NCI-H187 treated with DMSO at 0.1 percent for 48 hours (cell line): ENCODE measurements around the gene GNS.

Experiments
- DNase-seq: peaks from one replicate; lab custom pipeline; 2025; lab: John Stamatoyannopoulos, UW

The GNS gene

DNA sequence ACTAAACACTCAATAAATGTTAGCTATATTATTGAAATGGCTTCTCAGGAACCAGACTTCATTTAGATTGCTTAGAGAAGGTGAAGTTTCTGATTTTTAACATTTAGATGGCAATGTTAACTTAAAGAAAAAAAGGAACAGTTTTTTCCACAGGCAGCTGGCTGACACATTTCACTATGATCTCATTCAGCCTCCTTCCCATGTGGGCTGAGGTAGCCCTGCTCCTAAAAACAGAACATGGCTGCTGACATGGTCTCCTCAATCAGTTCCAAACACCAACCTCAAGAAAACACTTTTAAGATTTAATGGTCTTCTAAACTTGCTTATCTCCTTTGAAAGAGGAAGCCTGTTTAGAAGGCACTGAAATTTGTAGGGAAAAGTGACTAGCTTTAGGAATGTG is 23.8 kb downstream of the GNS start:
- no peak for DNase-seq

DNA sequence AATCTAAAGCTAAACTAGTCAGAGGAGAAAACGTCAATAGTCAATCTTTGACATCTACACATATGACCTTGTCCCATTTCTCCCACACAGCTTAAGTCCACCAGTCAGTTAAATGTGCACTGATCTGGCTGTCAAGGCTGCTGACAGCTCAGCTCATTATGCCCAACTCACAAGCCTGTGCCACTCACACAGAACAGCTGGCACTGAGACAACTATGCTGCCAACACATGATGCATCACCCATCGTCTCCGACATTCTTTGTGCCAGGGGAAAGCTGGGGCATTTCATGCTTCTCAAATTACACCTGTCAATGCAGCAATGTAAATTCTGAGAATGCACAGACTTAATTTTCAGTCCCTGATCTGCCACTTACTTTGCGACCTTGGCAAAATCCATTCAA is 25.3 kb downstream of the GNS start:
- DNase-seq, result no peak

DNA sequence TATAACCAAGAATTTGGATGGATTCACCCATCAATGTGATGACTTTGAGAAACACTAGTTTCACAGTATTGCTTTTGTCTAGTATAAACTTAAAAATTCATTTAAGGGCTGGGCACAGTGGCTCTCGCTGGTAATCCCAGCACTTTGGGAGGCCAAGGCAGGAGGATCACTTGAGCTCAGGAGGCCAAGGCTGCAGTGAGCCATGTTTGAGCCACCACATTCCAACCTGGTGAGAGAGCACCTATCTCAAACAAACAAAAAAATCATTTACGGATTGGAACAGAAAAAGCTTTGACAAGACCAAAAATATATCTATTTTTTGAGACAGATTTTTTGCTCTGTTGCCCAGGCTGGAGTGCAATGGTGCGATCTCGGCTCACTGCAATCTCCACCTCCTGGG is 27.5 kb downstream of the GNS start:
- DNase-seq, result no peak

DNA sequence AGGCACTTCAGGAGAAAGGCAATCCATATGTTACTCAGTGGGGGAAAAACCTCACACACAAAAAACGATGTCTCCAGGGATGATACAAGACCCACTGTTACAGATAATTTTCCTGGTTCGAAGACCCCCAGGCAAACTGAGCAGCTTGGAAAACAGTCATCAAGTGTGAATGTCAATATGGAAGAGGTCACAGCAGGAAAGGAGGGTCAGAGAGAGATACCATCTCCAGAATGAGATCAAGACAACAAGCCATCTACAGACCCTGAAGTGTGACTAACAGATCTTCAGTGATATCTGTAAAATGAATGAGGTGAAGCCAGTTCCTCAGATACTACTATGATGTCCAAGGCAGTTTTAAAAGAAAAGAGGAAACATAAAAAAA is 28.6 kb downstream of the GNS start:
- no peak for DNase-seq

DNA sequence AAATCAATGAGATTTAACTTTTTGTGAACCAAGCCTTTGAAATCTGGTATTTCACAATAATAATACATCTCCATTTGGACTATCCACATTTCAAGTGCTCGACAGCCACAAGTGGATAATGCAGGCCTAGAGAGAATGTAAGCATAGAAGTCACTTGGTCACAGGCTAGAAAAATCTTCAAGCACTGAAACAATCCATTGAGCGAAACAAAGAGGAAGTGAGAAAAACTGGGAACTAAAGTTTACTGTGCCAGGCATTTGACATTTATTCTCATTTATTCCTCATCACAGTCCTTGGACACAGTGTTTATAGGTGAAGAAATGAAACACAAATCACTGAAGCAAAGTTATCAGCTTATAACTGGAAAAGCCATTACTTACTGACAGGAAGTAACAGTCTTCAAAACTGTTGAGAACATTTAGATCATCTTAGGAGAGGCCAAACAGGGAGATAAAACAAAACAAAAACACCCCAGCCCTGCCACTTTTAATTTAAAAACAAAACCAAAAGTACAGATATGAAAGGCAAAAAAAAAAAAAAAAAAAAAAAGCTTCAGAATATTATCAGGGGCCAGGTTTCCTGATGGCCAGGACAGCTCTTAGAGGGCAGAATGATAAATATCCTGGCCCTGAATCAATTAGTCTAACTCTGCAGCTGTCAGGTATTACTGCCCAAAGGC is 29.2 kb downstream of the GNS start:
- DNase-seq, result no peak

DNA sequence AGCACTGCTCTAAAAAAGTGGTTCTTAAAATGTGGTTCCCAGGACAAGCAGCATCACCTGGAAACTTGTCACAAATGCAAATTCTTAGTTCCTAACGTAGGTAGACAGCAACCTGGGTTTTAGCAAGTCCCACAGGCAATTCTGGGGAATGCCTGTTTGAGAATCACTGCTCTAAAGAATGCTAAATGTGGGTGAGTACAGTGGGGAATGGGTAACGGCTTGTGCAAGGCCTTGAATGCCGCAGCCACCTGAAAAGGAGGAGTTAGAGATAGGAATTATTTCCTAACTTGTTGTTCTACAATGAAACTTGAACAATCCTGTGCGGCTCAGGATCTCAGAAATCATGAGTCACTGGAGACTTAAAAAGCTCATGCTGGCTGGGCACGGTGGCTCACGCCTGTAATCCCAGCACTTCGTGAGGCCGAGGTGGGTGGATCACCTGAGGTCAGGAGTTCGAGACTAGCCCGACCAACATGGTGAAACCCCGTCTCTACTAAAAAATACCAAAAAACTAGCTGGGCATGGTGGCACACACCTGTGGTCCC is 34.9 kb downstream of the GNS start:
- no peak for DNase-seq

DNA sequence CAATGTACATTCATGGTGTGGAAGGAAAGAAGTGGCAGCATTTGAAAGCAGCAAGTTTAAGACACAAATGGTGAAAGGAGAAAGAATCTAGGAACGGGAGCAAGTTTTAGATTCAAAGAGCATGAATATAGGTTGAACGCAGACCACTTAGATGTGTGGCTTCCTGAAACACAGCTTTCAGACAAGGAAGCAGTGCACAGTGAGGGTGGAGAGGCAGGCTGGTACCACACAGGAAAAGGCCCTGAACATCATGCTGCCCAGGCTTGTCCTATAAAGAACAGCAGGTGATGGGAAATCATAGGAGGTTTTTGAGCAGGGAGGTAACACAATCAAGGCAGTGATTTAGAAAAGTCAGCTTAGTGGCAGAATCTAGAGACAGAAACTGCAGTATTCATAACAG is 35.6 kb downstream of the GNS start:
- no peak for DNase-seq

DNA sequence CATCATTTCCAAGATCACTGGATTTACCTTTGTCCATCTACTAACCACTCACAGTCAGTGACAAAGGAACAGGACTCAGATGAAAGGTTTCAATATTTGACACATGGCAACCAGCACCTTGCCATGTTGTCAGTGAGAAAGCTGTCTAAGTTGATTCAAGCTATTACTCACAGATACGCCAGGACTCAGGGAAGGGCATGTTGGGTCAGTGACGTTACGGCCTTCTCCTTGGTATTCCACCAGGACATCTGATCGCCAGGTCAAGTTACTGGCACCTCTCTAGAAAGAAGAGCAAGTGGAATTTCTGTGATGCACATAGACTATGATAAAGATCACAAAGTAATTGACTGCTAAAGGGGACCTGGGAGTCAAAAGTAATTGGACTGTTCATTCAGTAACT is 36.4 kb downstream of the GNS start:
- DNase-seq, result no peak

DNA sequence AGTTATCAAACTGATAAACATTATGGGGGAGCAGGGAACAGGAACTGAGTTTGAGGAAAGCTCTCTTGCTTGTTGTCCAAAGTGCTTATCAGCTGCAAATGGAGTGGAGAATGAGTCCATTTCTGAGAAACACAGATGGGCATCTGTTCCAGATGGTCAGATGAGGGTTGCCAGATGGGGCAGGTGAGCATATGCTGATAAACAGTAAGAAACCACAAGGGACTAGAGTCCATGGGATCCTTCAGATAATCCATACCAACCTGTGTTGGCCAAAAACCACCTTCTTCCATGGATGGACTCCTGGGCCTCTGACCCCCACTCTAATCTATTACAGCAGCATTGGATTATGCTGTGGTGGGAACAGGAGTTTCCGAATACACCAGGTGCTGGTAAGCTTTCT is 38.3 kb downstream of the GNS start:
- no peak for DNase-seq

DNA sequence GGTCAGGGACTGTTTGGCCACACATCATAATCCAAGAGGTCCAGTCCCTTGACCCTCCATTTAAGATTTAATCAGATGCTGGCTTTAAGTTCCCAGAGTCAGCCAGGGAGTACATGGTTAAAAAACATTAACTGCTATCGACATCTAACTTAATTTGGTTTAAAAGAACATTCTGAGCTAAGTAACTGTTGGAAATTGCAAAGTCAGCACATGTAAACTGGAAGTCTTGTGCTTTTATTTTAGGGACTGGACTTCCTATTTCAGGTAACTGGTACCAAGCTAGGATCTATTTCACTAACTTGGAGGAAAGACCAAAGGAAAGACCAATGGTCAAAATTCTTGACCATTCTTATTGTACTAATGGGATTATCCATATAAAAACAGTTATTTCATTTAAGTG is 40.6 kb downstream of the GNS start:
- DNase-seq, result no peak

DNA sequence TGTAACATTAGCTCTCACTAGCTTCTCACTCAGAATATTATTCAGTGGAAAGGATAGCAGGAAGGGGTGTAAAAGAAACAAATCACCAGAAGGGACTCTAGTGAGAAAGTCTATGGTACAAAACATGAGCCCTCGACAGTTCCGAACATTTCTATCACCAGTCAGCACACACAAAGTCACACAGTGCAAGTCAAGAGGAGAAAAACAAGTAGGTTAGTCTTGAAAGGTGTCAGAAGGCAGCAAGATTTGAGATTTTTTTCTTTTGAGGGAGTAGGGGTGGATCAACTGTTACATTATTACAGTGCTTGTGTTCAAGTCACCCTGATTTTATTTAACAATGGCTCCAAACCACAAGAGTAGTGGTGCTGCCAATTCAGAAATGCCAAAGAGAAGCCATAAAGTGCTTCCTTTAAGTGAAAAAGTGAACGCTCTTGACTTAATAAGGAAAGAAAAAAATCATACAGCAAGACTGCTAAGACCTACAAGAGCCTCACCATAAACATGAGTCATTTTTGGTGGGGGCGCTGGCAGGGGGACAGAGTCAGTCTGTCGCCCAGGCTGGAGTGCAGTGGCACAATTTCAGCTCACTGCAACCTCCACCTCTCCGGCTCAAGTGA is 42.3 kb downstream of the GNS start:
- DNase-seq, result no peak

DNA sequence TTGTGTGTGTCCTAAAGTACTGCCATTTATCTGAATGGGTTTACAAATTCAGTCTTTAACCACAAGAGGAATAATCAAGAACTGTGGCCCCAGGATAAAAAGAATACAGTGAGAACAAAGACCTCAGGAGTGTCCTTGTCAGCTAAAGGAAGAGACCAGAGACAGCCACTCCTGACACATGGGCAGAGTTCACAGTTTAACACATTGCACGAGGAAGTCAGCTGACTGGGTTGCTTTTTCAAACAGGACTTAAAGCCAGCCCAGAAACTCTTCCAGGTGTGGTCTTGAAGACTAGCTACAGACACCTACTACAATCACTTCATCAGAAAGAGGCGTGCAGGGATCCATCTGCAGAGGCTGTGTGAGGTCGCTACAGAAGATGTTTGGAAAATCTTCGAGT is 42.8 kb downstream of the GNS start:
- no peak for DNase-seq

DNA sequence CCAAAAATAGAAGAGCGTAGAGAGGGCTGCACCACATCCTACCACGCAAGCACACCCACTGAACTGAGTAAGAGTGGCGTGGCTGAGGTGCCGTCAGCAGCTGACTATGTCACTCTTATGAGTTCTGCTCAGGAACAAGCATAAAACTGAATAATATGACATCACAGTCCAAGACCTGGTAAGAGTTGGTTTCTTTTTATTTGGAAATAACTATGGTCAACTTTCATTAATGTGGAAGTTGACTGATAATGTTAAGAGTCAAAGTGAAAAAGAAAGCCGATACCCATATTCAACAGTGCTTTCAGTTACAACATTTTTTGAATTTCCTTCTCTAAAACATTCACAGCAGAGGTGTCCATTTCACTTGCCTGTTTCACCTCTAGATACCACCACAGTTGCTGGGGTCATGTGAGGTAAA is 44.6 kb downstream of the GNS start:
- no peak for DNase-seq

DNA sequence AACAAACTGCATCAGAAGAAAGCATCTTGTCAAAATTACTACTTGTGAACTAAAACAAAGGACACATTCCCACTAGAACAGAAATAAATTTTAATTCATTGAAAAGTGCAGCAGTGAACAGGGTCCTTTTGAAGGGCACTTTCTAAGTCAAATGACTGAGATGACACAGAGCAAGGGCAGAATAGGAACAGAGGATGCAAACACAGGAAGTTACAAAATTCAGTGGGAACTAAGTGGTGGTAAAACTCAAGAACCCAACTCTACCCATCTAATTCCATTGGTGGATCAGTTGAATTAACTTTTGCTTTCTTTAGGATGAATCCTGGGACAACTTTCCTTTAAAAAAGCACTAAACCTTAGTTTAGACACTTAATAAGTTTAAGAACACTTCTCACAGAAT is 45.8 kb downstream of the GNS start:
- DNase-seq, result no peak

DNA sequence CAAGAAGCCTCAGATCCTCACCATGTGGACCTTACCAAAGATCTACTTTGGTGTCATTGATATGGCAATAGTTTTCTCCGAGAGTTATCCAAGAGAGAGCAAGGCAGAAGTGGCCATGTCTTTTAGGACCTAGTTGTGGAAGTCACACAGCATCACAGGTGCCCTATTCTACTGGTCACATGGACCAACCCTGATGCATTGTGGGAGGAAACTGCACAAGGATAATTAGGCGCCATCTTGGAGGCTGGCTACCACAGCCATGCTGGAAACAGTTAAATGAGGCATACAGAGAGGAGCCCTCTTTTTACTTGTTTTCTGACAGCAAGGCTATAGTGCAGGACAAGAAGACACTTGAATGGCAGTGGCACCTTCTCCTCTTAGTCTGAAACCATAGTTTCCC is 49.8 kb downstream of the GNS start:
- DNase-seq, result no peak

DNA sequence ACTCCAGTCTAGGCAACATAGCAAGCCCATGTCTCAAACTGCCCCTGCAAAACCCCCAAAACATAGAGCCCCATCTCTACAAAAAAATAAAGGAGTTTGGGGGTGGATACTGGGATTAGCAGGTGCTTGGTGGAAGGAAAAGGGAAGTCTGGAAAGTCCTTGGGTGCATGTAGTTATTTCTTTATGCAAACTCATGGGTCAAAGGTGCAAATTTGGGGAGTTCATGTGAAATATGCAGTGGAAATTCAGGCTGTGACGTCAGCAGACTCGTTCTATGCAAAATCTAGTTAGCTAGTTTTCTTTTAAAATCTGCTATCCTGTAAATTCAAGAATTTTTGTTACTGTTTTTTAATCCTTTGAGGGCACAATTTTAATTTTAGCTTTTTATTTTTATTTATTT is 51.3 kb downstream of the GNS start:
- no peak for DNase-seq

DNA sequence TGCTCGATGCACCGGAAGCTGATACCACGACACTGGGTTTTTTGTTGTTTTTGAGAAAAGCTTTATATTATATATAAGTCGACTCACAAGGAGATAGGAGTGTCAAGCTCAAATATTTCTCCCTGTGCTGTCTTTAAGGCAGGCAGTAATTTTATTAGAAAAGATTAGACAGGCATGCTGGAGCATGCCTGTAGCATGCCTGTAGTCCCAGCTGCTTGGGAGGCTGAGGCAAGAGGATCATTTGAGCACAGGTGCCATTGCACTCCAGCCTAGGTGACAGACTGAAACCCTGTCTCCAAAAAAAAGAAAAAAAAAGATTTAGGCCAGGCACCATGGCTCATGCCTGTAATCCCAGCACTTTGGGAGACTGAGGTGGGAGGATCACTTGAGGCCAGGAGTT is 51.8 kb downstream of the GNS start:
- DNase-seq, result no peak

DNA sequence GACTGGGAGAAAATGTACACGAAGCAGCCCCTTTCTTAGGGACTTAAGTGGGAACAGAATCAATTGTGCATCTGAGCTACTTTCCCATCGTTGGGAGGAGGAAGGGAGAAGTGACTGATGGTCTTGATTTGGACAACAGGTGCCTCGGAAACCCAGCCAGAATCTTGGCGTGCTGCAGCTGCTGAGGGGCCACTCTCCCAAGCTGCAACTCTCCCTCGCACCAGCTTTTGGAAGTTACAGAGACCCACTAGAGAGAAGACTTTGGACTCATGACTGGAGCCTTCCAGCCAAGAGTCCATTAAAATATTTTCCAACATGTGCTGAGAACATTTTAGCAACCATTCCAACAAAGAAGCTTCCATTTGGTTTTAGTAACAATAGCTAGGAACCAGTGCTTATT is 52.3 kb downstream of the GNS start:
- DNase-seq, result no peak

DNA sequence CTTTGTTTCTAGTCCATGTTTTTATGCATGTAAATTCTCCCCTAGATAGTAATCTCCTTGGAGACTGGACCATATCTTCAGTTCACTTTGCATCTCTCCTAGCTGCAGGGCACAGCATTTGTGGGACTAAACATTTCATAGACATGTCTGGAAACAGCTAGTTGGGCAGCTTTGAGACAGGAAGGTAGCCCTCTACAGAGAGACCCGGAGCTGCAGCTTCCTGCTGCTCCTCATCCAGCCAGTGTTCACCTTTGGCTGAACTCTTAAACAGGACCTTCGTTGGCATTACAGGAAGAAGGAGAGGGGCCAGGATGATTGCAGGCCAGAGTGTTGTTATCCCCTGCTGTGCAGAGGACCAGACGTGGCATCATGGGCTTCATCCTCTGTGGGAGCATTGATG is 52.9 kb downstream of the GNS start:
- no peak for DNase-seq

DNA sequence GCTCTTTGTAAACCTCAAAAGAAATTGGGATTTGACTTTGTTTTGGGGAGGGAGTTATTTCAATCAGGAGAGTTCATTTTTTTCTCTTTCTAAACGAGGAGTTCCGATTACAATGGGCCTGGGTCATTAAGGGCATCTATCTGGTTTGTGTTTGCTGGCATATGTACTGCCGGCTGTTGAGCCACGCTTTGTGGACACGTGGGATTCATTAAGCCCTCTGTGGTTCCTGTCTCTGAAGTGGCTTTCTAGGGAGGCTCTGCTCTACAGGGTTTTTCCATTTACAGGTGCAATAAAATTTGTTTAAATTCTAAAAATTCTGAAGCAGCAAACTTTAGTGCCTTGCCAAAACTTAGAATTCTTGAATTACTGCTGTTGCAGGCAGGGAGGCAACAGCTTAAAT is 57.9 kb downstream of the GNS start:
- DNase-seq, result no peak

DNA sequence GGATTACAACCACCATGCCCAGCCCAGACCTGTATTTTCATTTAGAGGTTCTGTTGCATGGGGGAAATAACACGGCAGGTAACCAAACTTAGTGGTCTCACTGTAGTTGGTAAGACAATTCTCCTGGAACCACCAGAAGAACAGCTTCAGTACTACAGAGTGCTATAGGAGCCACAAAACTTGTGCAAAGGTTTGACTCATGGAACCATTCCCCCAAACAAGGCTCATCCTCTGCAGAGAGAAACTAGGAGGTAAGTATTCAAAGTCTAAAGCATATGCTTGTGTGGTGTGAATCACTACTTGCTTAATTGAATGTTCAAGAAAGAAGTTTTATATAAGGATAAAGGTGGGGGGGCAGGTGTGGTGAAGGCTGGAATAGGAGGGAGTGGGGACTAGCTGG is 58.7 kb downstream of the GNS start:
- no peak for DNase-seq

DNA sequence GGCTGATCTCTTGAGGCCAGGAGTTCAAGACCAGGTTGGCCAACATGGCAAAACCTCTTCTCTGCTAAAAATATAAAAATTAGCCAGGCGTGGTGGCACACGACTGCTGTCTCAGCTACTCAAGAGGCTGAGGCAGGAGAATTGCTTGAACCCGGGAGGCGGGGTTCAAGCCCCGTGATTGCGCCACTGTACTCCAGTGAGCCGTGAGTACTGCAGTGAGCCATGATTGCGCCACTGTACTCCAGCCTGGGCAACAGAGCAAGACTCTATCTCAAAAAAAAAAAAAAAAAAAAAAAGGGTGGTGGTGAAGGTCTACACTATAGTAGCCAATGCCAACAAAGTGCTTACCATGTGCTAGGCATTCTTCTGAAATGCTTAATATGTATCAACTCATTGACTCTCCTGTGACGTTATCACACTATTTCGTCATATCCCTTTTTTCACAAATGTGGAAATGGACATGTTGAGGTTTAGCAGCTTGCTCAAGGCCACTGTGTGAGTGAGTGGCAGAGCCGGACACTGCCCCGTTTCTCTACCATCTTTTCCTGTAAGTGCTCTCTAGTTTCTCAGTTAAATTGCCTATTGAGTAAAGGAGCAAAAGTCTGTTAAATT is 59.6 kb downstream of the GNS start:
- no peak for DNase-seq

DNA sequence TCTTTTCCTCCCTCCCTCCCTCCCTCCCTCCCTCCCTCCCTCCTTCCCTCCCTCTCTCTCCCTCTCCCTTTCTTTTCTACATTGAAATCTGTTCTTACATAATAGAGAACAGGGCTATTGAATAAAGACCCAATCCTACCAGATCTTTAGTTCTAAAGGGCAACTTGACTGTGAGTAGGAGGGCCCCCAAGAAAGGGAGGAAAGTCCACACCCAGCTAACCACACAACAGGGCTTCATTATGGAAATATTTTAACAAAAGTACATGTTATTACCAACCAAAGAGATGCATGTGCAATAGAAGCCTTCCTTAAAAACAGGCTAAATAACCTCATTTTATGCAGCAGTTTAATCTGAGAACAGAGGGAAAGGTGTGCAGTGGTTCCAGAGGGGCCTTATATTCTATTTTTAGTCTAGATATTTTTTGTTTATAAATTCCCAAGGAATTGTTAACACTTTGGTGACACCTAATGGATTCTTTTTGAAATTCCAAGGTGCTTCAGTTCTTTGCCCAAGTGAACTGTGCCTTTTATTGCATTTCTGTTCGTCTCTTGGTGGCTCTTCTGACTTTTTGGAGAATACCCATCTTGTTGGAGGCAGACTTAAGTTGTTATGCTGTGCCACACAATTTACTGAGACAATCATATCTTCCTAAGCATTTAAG is 63.0 kb downstream of the GNS start:
- no peak for DNase-seq
